HG02763 (cell line): ENCODE data around the gene PEX10.

ENCODE experiments used
- ATAC-seq: cut with Tn5 transposase; IDR thresholded peaks from one replicate; pipeline ENCODE4 v1.9.1; 2021; ENCODE audit warnings: mild to moderate bottlenecking, moderate library complexity; ENCODE audit not compliant: unreplicated experiment

The PEX10 gene

GRCh38 chr1:2354511-2355372 lies 57.6 kb downstream of the PEX10 start:
- ATAC-seq = no peak
